Liver (tissue), 9 donors: Measurements from ENCODE around the gene PPP1R3G. TPM values are rescaled to one million over a fixed set of nuclear protein-coding genes. Genes with fewer than 3 reads are reported as not detected.

Experiments
- DNase-seq: peaks from one replicate; pipeline ENCODE4 v3.0.0-alpha.2; 2017; ENCODE audit warnings: low spot score
- H3K27ac ChIP-seq, 2 donors: one replicate each; pipeline ENCODE4 v1.7.0; 2013; ENCODE audit warnings: inconsistent platforms in 2 of 2, low read length in 2 of 2, control low read depth in 1 of 2, low read depth in 1 of 2, mild to moderate bottlenecking in 1 of 2
- H3K27me3 ChIP-seq, 4 donors: one replicate each; pipeline versions ENCODE4 v1.6.1 to v1.7.0; 2013; ENCODE audit warnings: low read length in 3 of 4, inconsistent platforms in 1 of 4, mild to moderate bottlenecking in 1 of 4, moderate library complexity in 1 of 4; ENCODE audit not compliant: control insufficient read depth in 4 of 4, insufficient read depth in 4 of 4
- H3K36me3 ChIP-seq, 4 donors: one replicate each; pipeline versions ENCODE4 v1.6.1 to v1.7.0; 2013; ENCODE audit warnings: low read length in 3 of 4, mild to moderate bottlenecking in 3 of 4, low read depth in 1 of 4, moderate library complexity in 1 of 4; ENCODE audit not compliant: control insufficient read depth in 4 of 4, insufficient read depth in 3 of 4
- H3K4me1 ChIP-seq, 4 donors: one replicate each; pipeline versions ENCODE4 v1.6.1 to v1.7.0; 2013; ENCODE audit warnings: low read length in 3 of 4, mild to moderate bottlenecking in 3 of 4, moderate library complexity in 1 of 4; ENCODE audit not compliant: control insufficient read depth in 4 of 4, insufficient read depth in 4 of 4
- H3K4me3 ChIP-seq, 3 donors: one replicate each; pipeline versions ENCODE4 v1.6.1 to v1.7.0; 2013; ENCODE audit warnings: low read length in 3 of 3, control low read depth in 1 of 3, low read depth in 1 of 3, mild to moderate bottlenecking in 1 of 3
- H3K9ac ChIP-seq, 2 donors: one replicate each; pipeline ENCODE4 v1.7.0; 2013; ENCODE audit warnings: low read length in 2 of 2, mild to moderate bottlenecking in 2 of 2, moderate library complexity in 2 of 2, control low read depth in 1 of 2, low read depth in 1 of 2
- H3K9me3 ChIP-seq, 4 donors: one replicate each; pipeline versions ENCODE4 v1.6.1 to v1.7.0; 2013; ENCODE audit warnings: low read length in 3 of 4; ENCODE audit not compliant: control insufficient read depth in 4 of 4
- ATF3 ChIP-seq: IDR thresholded peaks from 2 replicates; pipeline ENCODE4 v1.6.1; 2016; ENCODE audit warnings: antibody characterized with exemption
- EGR1 ChIP-seq, 2 donors: IDR thresholded peaks; 2 replicates each; pipeline ENCODE4 v1.6.1; 2016 to 2018; ENCODE audit warnings: antibody characterized with exemption in 2 of 2, low read depth in 2 of 2
- FOXA2 ChIP-seq: IDR thresholded peaks from 2 replicates; pipeline ENCODE4 v1.6.1; 2016; ENCODE audit warnings: antibody characterized with exemption
- GABPA ChIP-seq, 2 donors: IDR thresholded peaks in 1 of 2; conservative IDR thresholded peaks in 1 of 2; 2 replicates each; pipeline ENCODE4 v1.6.1; 2016; ENCODE audit warnings: antibody characterized with exemption in 2 of 2, mild to moderate bottlenecking in 1 of 2, moderate library complexity in 1 of 2
- HNF4A ChIP-seq, 2 donors: conservative IDR thresholded peaks; 2 replicates each; pipeline ENCODE4 v1.6.1; 2016; ENCODE audit warnings: antibody characterized with exemption in 2 of 2, mild to moderate bottlenecking in 2 of 2
- HNF4G ChIP-seq: IDR thresholded peaks from 2 replicates; pipeline ENCODE4 v1.6.1; 2016; ENCODE audit warnings: antibody characterized with exemption
- JUND ChIP-seq, 2 donors: IDR thresholded peaks; 2 replicates each; pipeline ENCODE4 v1.6.1; 2016; ENCODE audit warnings: antibody characterized with exemption in 2 of 2
- RAD21 ChIP-seq, 2 donors: IDR thresholded peaks; 2 replicates each; pipeline ENCODE4 v1.6.1; 2016; ENCODE audit warnings: antibody characterized with exemption in 2 of 2, mild to moderate bottlenecking in 2 of 2
- REST ChIP-seq: IDR thresholded peaks from 2 replicates; pipeline ENCODE4 v1.6.1; 2016; ENCODE audit warnings: antibody characterized with exemption, mild to moderate bottlenecking
- RXRA ChIP-seq, 2 donors: IDR thresholded peaks; 2 replicates each; pipeline ENCODE4 v1.6.1; 2017 to 2018; ENCODE audit warnings: antibody characterized with exemption in 2 of 2, mild to moderate bottlenecking in 1 of 2
- SP1 ChIP-seq: IDR thresholded peaks from 2 replicates; pipeline ENCODE4 v1.6.1; 2018; ENCODE audit warnings: antibody characterized with exemption, mild to moderate bottlenecking
- TAF1 ChIP-seq: conservative IDR thresholded peaks from 2 replicates; pipeline ENCODE4 v1.6.1; 2016; ENCODE audit warnings: antibody characterized with exemption, mild to moderate bottlenecking
- WGBS: extraction: QIAGEN DNeasy Blood & Tissue Kit; methylation state at CpG from one replicate; pipeline ENCODE4 v1.1.7; 2013; 5-methylcytosine and 5-hydroxymethylcytosine counted together
- polyA plus RNA-seq, 2 donors: library from polyadenylated mRNA; stranded (reverse) in 1 of 2; unstranded in 1 of 2; fragments of 200-250 nt in 1 of 2; fragments of >200 nt in 1 of 2; fragmentation: Nextera tagmentation in 1 of 2; extraction: Ambion mirVana in 1 of 2; gene quantifications; one replicate each; pipeline versions ENCODE4 v1.2.1 to v1.2.3, GENCODE V29; 2013 to 2015
- total RNA-seq, 2 donors: library from RNA; depleted of rRNA; stranded (reverse); fragments of >200 nt; gene quantifications; one replicate each; pipeline ENCODE4 v1.2.3, GENCODE V29; 2014
- TF ChIP-seq, protein P1 (sequence below): fragments of 150-350 bp; IDR thresholded peaks from 2 replicates; pipeline ENCODE4 v1.5.1; 2017; ENCODE audit warnings: improper control_type of control experiment, low read depth, low read length; ENCODE audit not compliant: missing input control
- donor health status: healthy.
- donor health status: healthy.
- donor health status: healthy.
- donor health status: healthy.
- donor health status: healthy.

PPP1R3G gene
- total and polyA plus RNA-seq, 4 donors: 0.25 to 3.0 (median 0.47) TPM

- WGBS: 65% methylated on average over 5 of the region's 5 CpGs
- TF ChIP-seq ATF3 (no peak), TAF1 (no peak), GABPA (IDR thresholded peaks at IDR 0.05 in 1 of 2, conservative IDR thresholded peaks at IDR 0.05 in 1 of 2) (no peak), HNF4G (no peak), EGR1 (IDR thresholded peaks at IDR 0.05; ENCODE audit: low read depth in 2 of 2) (no peak), SP1 (no peak), RAD21 (IDR thresholded peaks at IDR 0.05) (peak; percentile 26 to 62)
- TF ChIP-seq, protein P1, sequence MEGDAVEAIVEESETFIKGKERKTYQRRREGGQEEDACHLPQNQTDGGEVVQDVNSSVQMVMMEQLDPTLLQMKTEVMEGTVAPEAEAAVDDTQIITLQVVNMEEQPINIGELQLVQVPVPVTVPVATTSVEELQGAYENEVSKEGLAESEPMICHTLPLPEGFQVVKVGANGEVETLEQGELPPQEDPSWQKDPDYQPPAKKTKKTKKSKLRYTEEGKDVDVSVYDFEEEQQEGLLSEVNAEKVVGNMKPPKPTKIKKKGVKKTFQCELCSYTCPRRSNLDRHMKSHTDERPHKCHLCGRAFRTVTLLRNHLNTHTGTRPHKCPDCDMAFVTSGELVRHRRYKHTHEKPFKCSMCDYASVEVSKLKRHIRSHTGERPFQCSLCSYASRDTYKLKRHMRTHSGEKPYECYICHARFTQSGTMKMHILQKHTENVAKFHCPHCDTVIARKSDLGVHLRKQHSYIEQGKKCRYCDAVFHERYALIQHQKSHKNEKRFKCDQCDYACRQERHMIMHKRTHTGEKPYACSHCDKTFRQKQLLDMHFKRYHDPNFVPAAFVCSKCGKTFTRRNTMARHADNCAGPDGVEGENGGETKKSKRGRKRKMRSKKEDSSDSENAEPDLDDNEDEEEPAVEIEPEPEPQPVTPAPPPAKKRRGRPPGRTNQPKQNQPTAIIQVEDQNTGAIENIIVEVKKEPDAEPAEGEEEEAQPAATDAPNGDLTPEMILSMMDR: no peak
- Histone ChIP-seq H3K27me3 (no peaks in the 10 kb centered on the region), H3K4me3 (no peak overlapping the region), H3K9me3 (no peaks in the 10 kb centered on the region), H3K27ac (no peak overlapping the region), H3K4me1 (no peaks in the 10 kb centered on the region), H3K36me3 (no peaks in the 10 kb centered on the region), H3K9ac (no peak overlapping the region)
- no peak for DNase-seq
These were observed 6.9 kb upstream of the PPP1R3G start for GRCh38 chr6:5078121-5078669.

DNA sequence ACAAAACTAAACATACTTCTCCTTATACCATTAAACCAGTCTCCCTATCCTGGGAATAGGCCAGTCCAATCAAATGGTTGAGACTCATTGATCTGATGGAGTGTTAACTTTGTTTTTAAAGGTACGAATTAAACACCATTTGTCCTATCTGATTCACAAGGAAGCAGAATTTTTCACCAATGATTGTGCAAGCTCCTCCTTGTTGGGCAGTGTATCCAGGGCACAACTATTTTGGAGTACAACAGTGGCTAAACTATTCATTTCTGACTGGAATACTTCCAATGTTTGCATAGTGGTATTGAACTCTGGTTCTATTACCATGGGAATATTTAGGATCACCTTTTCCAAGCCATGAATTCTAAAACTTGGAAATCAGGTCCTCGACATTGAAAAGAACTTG, 5.4 kb upstream of the PPP1R3G start:
- Histone ChIP-seq H3K36me3 (no peaks in the 10 kb centered on the region), H3K4me1 (peaks cover 0 to under 1% (median 0%) of the 10 kb centered on the region in 4 donors), H3K9me3 (no peaks in the 10 kb centered on the region), H3K4me3 (no peak overlapping the region), H3K27me3 (no peaks in the 10 kb centered on the region), H3K27ac (no peak overlapping the region), H3K9ac (no peak overlapping the region)
- DNase-seq: no peak
- WGBS: 82% methylated on average over 2 of the region's 2 CpGs
- TF ChIP-seq FOXA2 (no peak), TAF1 (no peak), SP1 (no peak), JUND (IDR thresholded peaks at IDR 0.05) (no peak)

GRCh38 chr6:5080574-5080973, 4.6 kb upstream of the PPP1R3G start:
- no peak overlapping the region for H3K27ac ChIP-seq
- no peaks in the 10 kb centered on the region for H3K27me3 ChIP-seq
- peaks cover 0 to 4% (median 4%) of the 10 kb centered on the region in 4 donors for H3K4me1 ChIP-seq
- H3K9me3 ChIP-seq: no peaks in the 10 kb centered on the region
- H3K4me3 ChIP-seq: no peak overlapping the region
- no peak overlapping the region for H3K9ac ChIP-seq
- DNase-seq: no peak
- 83% methylated on average over 3 of the region's 3 CpGs for WGBS
- H3K36me3 ChIP-seq: no peaks in the 10 kb centered on the region
- TF ChIP-seq REST: no peak
- no peak for TF ChIP-seq HNF4A (conservative IDR thresholded peaks at IDR 0.05)
- no peak for TF ChIP-seq TAF1
- TF ChIP-seq ATF3: no peak
- no peak for TF ChIP-seq RXRA (IDR thresholded peaks at IDR 0.05)
